ENCODE data around the gene MED10.
"Not testable (repeated sequence)": the region's sequence is repeated elsewhere in the genome, so short reads cannot be mapped to it uniquely, and the experiment has no call there.

Gene MED10

GRCh38 chr5:6372251-6373080 lies 5.9 kb downstream of the MED10 start:
- no peak for DNase-seq

DNA sequence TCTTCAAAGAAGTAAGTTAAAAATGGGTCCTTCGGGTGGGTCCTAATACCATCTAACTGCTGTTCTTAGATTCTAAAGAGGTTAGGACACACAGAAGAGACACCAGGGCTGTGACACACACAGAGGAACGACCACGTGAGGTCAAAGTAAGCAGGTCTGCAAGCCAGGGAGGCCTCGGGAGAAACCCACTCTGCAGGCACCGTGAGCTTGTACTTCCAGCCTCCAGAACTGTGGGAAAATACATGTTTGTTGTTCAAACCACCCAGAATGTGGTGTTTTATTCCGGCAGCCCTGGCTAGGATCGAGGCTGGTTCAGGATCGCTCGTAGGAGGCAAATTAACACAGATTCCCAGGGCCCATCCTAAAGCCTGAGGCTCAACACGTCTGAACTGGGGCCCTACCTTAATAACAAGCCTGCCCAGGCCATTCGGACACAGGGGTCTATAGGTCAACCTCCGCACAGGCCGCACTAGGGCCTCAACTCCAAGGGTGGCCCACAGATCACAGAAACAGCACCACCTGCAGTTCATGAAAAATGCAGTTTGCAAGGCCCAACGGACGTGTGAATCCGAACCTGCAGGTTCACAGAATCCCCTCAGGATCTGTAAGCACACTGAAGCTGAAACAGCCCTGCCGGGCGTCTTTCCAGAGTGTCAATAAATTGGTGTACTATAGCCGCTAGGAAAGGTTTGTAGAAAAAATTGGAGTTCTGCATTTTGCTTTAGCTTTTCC lies 7.1 kb downstream of the MED10 start:
- DNase-seq: no peak

GRCh38 chr5:6370580-6370979 lies 7.8 kb downstream of the MED10 start:
- DNase-seq: no peak

GRCh38 chr5:6365977-6366590 lies 12.3 kb downstream of the MED10 start:
- no peak for DNase-seq

- DNase-seq: no peak
These were observed 13.0 kb downstream of the MED10 start for GRCh38 chr5:6365142-6365976.

GRCh38 chr5:6363454-6364011 lies 14.8 kb downstream of the MED10 start:
- not testable (repeated sequence) for DNase-seq

DNA sequence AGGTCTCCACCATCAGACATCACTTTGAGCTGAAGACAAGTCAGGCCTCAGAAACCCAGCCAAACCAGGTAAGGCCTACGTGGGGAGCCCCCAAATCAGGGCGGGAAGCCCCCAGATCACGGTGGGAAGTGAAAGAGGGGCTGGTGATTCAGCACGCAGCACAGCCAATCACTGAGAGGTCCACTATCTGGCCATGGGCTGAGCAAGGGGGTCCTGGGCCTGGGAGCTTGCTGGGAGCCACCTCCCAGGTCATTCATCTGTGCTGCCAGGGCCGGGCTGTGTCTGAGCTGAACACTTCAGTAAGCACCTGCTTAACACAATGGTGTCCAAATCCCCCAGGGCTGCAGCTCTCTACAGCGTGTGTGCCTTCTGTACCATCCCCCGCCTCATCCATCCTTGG lies 15.5 kb downstream of the MED10 start:
- no peak for DNase-seq

- no peak for DNase-seq
These were observed 17.2 kb downstream of the MED10 start for GRCh38 chr5:6361101-6361500.

- DNase-seq: peak in 1 of 4 experiments; percentile 16
These were observed 17.8 kb downstream of the MED10 start for GRCh38 chr5:6360323-6361072.

GRCh38 chr5:6359555-6360322 lies 18.6 kb downstream of the MED10 start:
- DNase-seq: peak in 2 of 4 experiments; percentile 9 to 19

DNA sequence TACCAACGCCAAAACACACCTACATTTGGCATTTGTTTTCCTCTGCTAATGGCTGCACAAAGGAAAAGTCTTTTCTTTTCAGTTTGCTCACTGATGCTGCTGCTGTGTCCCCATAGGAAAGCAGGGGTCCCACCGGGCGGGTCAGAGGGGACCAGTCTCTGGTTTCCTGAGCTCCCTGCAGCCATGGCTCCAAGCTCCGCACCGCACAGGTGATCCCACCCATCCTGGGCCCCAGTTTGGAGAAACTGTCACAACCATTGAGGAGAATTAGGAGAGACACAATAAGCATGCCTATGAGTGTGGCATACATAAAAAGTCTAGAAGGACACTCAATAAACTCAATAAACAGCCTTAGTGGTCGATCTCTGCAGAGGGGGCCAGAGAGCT lies 19.9 kb downstream of the MED10 start:
- no peak for DNase-seq

- not testable (repeated sequence) for DNase-seq
These were observed 20.4 kb downstream of the MED10 start for GRCh38 chr5:6357817-6358433.

DNA sequence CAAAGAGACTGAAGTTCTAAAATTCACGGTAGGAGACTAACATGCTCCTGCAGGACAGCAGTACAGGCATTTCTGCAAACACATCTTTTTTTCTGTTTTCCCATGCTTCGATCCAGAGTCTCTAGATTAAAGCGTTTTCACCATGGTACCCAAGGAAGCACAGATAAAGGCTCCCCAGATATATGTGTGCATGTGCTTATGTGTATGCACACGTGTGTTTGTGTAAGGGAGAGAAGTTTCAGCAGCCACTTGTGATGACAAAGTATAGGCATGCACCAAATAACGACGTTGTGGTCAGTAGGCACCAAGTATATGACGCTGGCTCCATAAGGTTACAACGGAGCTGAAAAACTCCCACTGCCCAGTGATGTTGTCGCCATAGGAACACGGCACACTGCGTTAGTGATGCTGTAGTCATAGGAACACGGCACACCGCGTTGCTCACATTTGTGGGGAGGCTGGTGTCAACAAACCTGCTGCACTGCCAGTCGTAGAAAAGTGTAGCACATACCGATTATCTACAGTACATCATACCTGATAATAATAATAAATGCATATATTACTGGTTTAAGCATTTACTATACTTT lies 21.7 kb downstream of the MED10 start:
- no peak for DNase-seq

- DNase-seq: no peak
These were observed 23.1 kb downstream of the MED10 start for GRCh38 chr5:6355294-6355693.

- DNase-seq: no peak
These were observed 23.5 kb downstream of the MED10 start for GRCh38 chr5:6354848-6355247.

- DNase-seq: no peak
These were observed 24.6 kb downstream of the MED10 start for GRCh38 chr5:6353602-6354302.

- no peak for DNase-seq
These were observed 27.9 kb downstream of the MED10 start for GRCh38 chr5:6350277-6351090.

GRCh38 chr5:6349387-6349786 lies 29.0 kb downstream of the MED10 start:
- no peak for DNase-seq
